HL-60 (cell line): ENCODE results near the gene GABBR2.
"Not testable (repeated sequence)": the region's sequence is repeated elsewhere in the genome, so short reads cannot be mapped to it uniquely, and the experiment has no call there.

Experiments
- DNase-seq, 2 experiments: peaks; one replicate each; pipeline ENCODE4 v3.0.0-alpha.2; 2010 to 2020; ENCODE audit warnings: low read depth in 1 of 2, low spot score in 1 of 2
- H3K27ac ChIP-seq: fragments of 250-450 bp; sonication (Bioruptor Pico); replicated peaks from 2 replicates; pipeline ENCODE4 v1.5.1; 2020; ENCODE audit warnings: mild to moderate bottlenecking, moderate library complexity
- H3K27me3 ChIP-seq: fragments of 250-450 bp; sonication (Bioruptor Pico); 2 replicates; pipeline ENCODE4 v1.5.1; 2021; ENCODE audit warnings: mild to moderate bottlenecking, moderate library complexity; ENCODE audit not compliant: insufficient read depth, poor library complexity, severe bottlenecking
- H3K4me3 ChIP-seq: replicated peaks from 2 replicates; pipeline ENCODE4 v1.5.1; 2011; ENCODE audit warnings: mild to moderate bottlenecking, control low read depth, low read length; ENCODE audit not compliant: insufficient read depth
- CTCF ChIP-seq: IDR thresholded peaks from one replicate; pipeline ENCODE4 v1.5.1; 2011; ENCODE audit warnings: low read length, control low read depth, inconsistent platforms; ENCODE audit not compliant: insufficient read depth
- GABPA ChIP-seq: IDR thresholded peaks from 2 replicates; pipeline ENCODE4 v1.6.1; 2012; ENCODE audit warnings: low read depth
- POLR2AphosphoS5 ChIP-seq: IDR thresholded peaks from 2 replicates; pipeline ENCODE4 v1.6.1; 2012; ENCODE audit warnings: low read depth
- REST ChIP-seq: IDR thresholded peaks from 2 replicates; pipeline ENCODE4 v1.6.1; 2012; ENCODE audit warnings: low read depth; ENCODE audit not compliant: insufficient replicate concordance
- SPI1 ChIP-seq: IDR thresholded peaks from 2 replicates; pipeline ENCODE4 v1.6.1; 2012; ENCODE audit warnings: low read depth, mild to moderate bottlenecking, borderline replicate concordance

The GABBR2 gene

GRCh38 chr9:98287384-98287783 lies 421.4 kb downstream of the GABBR2 start:
- DNase-seq, result no peak
- no peak for TF ChIP-seq POLR2AphosphoS5
- TF ChIP-seq REST, result no peak
- no peak for TF ChIP-seq CTCF
- TF ChIP-seq GABPA, result no peak
- no peak for TF ChIP-seq SPI1

GRCh38 chr9:98285446-98285845 lies 423.3 kb downstream of the GABBR2 start:
- Histone ChIP-seq H3K4me3 (no peak overlapping the region), H3K27ac (no peak overlapping the region), H3K27me3 (no peaks in the 10 kb centered on the region)
- TF ChIP-seq POLR2AphosphoS5 (no peak), SPI1 (no peak), GABPA (no peak), REST (no peak), CTCF (no peak)
- DNase-seq, result no peak

More at GRCh38 chr9:98287384-98287783, 421.4 kb downstream of the GABBR2 start:
- Histone ChIP-seq H3K27ac (no peak overlapping the region), H3K4me3 (no peak overlapping the region), H3K27me3 (no peaks in the 10 kb centered on the region)

GRCh38 chr9:98284754-98285153 lies 424.0 kb downstream of the GABBR2 start:
- TF ChIP-seq REST (peak; percentile 43), POLR2AphosphoS5 (no peak)
- H3K27ac ChIP-seq, result no peak overlapping the region
- H3K4me3 ChIP-seq, result no peak overlapping the region
- DNase-seq, result no peak
- H3K27me3 ChIP-seq, result no peaks in the 10 kb centered on the region

GRCh38 chr9:98283143-98283542 lies 425.6 kb downstream of the GABBR2 start:
- not testable (repeated sequence) for H3K27ac ChIP-seq, H3K27me3 ChIP-seq, H3K4me3 ChIP-seq, DNase-seq
